K562 (cell line): Measurements from ENCODE around the gene ASB13. TPM values are rescaled to one million over a fixed set of nuclear protein-coding genes. Genes with fewer than 3 reads are reported as not detected.

Experiments used
- ARID1B ChIP-seq: fragments of 450-650 bp; IDR thresholded peaks from 2 replicates; pipeline ENCODE4 v1.6.1; 2016; ENCODE audit warnings: antibody characterized with exemption, mild to moderate bottlenecking, inconsistent platforms
- CBX1 ChIP-seq: sonication (generic); IDR thresholded peaks from 2 replicates; pipeline ENCODE4 v1.6.1; 2016; ENCODE audit warnings: antibody characterized with exemption, low read depth, mild to moderate bottlenecking
- EGR1 ChIP-seq: fragments of 450-650 bp; conservative IDR thresholded peaks from 2 replicates; pipeline ENCODE4 v1.6.1; 2017; ENCODE audit warnings: mild to moderate bottlenecking
- FOXM1 ChIP-seq, 2 experiments: fragments of 450-650 bp in 1 of 2; sonication (generic) in 1 of 2; formaldehyde crosslinking in 1 of 2; IDR thresholded peaks; 2 replicates each; pipeline versions ENCODE4 v1.6.1 to v1.9.0; 2017 to 2022; ENCODE audit warnings: low read depth in 2 of 2, mild to moderate bottlenecking in 2 of 2, missing genetic modification reagents in 1 of 2, moderate library complexity in 1 of 2
- HDAC6 ChIP-seq: IDR thresholded peaks from 2 replicates; pipeline ENCODE4 v1.6.1; 2012; ENCODE audit warnings: low read depth, mild to moderate bottlenecking, control low read depth, inconsistent platforms, low read length, moderate library complexity
- NFE2 ChIP-seq: IDR thresholded peaks from 2 replicates; pipeline ENCODE4 v1.6.1; 2014; ENCODE audit warnings: antibody characterized with exemption, low read depth
- PRMT5 ChIP-seq: sonication (generic); formaldehyde crosslinking; IDR thresholded peaks from 2 replicates; pipeline ENCODE4 v1.5.0; 2020; ENCODE audit warnings: missing genetic modification reagents
- TCF7L2 ChIP-seq: fragments of 150-350 bp; IDR thresholded peaks from 2 replicates; pipeline ENCODE4 v1.6.1; 2016; ENCODE audit warnings: low read depth, mild to moderate bottlenecking, low read length, moderate library complexity
- polyA plus RNA-seq, 8 experiments: library from polyadenylated mRNA; depleted of rRNA in 4 of 8; stranded (reverse) in 5 of 8; unstranded in 3 of 8; fragments of >200 nt; fragmentation: Nextera tagmentation in 2 of 8; fragmentation: Illumina TruSeq in 1 of 8; extraction: Ambion mirVana in 2 of 8; extraction: Trizol in 1 of 8; gene quantifications; 2 replicates each; pipeline versions ENCODE4 v1.2.1 to v1.2.3, GENCODE V29; 2011 to 2014; ENCODE audit warnings: inconsistent platforms in 1 of 8, missing spikeins in 1 of 8
- total RNA-seq, 7 experiments: library from RNA; depleted of rRNA in 6 of 7; stranded (reverse); fragments of >200 nt in 6 of 7; fragmentation: Illumina TruSeq in 2 of 7; extraction: Trizol in 2 of 7; gene quantifications; 2 replicates each; pipeline versions ENCODE4 v1.2.1 to v1.2.3, GENCODE V29; 2011 to 2021; ENCODE audit warnings: low replicate concordance in 1 of 7
- TF ChIP-seq, protein P1 (sequence below): fragments of 450-650 bp; formaldehyde crosslinking; IDR thresholded peaks from 2 replicates; pipeline ENCODE4 v1.4.0; 2022; ENCODE audit warnings: missing genetic modification characterization
- TF ChIP-seq, protein P2 (sequence below), 2 experiments: fragments of 450-650 bp in 1 of 2; sonication (generic) in 1 of 2; formaldehyde crosslinking in 1 of 2; IDR thresholded peaks; 2 replicates each; pipeline versions ENCODE4 v1.7.1 to v1.9.0; 2016 to 2022; ENCODE audit warnings: inconsistent platforms in 1 of 2, mild to moderate bottlenecking in 1 of 2, missing genetic modification reagents in 1 of 2
- TF ChIP-seq, protein P3 (sequence below): fragments of 450-650 bp; formaldehyde crosslinking; conservative IDR thresholded peaks from 2 replicates; pipeline ENCODE4 v1.4.0; 2022; ENCODE audit warnings: mild to moderate bottlenecking, missing genetic modification characterization
- TF ChIP-seq, protein P4 (sequence below), 2 experiments: fragments of 450-650 bp in 1 of 2; sonication (generic) in 1 of 2; formaldehyde crosslinking in 1 of 2; IDR thresholded peaks in 1 of 2; conservative IDR thresholded peaks in 1 of 2; 2 replicates each; pipeline versions ENCODE4 v1.6.1 to v1.8.1; 2016 to 2023; ENCODE audit warnings: mild to moderate bottlenecking in 2 of 2, moderate library complexity in 2 of 2, inconsistent platforms in 1 of 2, missing genetic modification reagents in 1 of 2

The ASB13 gene
- total and polyA plus RNA-seq, 9 of the 15 experiments (the other 6 are each of a cell fraction or from before 2014, with no cell fraction given): 5.2 to 28.8 (median 16.9) TPM

DNA sequence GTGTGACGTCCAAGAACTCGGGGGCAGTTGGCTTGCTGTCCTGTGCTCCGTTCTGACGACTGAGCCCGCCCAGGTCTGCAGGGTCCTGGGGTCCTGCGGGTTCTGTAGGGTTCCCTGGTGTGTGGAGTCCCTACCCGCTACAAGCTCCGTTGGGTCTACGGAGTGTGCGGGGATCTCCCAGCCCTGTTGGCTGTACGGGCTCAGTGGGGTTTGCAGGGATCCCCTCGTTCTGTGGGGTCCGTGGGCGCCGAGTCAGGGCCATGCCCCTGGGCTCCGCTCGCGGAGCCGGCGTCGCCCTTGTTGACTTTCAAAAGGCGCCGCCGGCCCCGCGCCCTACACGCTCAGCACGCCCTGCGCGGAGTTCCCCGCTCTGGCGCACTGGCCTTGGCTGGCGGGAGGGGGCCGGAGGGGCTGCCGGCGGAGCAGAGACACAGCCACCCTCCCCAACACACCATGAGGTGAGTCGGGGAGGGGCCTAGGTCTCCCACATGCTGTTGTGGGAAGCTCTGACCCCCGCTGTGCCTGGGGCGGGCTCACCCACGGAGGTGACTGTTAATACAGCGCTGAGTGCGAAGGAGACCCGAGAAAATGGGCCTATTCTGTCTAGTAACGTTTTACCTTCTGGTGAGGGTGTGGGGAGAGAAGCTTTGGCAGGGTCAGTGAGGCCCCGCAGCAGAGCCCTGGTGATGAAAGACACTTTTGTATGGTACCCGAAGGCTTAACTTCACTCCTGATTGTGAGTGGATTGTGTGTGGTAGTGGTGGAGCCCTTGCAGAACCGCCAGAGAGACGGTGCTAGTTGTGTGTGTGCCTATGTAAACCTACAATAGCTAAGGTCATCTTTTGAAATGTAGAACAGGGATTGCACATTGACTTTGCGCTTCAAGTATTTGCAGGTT is 26.3 kb upstream of the ASB13 start (continued):
- peak; percentile 88 for TF ChIP-seq FOXM1 (IDR thresholded peaks at IDR 0.05; ENCODE audit: low read depth)
- TF ChIP-seq FOXM1 (CRISPR knock-in tag; IDR thresholded peaks at IDR 0.05; ENCODE audit: low read depth): peak; percentile 84; the same call in 1 of the 2 replicates
- TF ChIP-seq, protein P1, sequence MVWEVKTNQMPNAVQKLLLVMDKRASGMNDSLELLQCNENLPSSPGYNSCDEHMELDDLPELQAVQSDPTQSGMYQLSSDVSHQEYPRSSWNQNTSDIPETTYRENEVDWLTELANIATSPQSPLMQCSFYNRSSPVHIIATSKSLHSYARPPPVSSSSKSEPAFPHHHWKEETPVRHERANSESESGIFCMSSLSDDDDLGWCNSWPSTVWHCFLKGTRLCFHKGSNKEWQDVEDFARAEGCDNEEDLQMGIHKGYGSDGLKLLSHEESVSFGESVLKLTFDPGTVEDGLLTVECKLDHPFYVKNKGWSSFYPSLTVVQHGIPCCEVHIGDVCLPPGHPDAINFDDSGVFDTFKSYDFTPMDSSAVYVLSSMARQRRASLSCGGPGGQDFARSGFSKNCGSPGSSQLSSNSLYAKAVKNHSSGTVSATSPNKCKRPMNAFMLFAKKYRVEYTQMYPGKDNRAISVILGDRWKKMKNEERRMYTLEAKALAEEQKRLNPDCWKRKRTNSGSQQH: no peak
- no peak for TF ChIP-seq HDAC6
- TF ChIP-seq, protein P2, sequence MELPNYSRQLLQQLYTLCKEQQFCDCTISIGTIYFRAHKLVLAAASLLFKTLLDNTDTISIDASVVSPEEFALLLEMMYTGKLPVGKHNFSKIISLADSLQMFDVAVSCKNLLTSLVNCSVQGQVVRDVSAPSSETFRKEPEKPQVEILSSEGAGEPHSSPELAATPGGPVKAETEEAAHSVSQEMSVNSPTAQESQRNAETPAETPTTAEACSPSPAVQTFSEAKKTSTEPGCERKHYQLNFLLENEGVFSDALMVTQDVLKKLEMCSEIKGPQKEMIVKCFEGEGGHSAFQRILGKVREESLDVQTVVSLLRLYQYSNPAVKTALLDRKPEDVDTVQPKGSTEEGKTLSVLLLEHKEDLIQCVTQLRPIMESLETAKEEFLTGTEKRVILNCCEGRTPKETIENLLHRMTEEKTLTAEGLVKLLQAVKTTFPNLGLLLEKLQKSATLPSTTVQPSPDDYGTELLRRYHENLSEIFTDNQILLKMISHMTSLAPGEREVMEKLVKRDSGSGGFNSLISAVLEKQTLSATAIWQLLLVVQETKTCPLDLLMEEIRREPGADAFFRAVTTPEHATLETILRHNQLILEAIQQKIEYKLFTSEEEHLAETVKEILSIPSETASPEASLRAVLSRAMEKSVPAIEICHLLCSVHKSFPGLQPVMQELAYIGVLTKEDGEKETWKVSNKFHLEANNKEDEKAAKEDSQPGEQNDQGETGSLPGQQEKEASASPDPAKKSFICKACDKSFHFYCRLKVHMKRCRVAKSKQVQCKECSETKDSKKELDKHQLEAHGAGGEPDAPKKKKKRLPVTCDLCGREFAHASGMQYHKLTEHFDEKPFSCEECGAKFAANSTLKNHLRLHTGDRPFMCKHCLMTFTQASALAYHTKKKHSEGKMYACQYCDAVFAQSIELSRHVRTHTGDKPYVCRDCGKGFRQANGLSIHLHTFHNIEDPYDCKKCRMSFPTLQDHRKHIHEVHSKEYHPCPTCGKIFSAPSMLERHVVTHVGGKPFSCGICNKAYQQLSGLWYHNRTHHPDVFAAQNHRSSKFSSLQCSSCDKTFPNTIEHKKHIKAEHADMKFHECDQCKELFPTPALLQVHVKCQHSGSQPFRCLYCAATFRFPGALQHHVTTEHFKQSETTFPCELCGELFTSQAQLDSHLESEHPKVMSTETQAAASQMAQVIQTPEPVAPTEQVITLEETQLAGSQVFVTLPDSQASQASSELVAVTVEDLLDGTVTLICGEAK (IDR thresholded peaks at IDR 0.05): 0 out of 2 replicates have a peak, but pooled peaks have one; percentile 18
- TF ChIP-seq, protein P2 (CRISPR knock-in tag; IDR thresholded peaks at IDR 0.05): no peak
- no peak for TF ChIP-seq PRMT5
- TF ChIP-seq, protein P3, sequence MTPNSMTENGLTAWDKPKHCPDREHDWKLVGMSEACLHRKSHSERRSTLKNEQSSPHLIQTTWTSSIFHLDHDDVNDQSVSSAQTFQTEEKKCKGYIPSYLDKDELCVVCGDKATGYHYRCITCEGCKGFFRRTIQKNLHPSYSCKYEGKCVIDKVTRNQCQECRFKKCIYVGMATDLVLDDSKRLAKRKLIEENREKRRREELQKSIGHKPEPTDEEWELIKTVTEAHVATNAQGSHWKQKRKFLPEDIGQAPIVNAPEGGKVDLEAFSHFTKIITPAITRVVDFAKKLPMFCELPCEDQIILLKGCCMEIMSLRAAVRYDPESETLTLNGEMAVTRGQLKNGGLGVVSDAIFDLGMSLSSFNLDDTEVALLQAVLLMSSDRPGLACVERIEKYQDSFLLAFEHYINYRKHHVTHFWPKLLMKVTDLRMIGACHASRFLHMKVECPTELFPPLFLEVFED (CRISPR knock-in tag): no peak
- TF ChIP-seq NFE2: 0 out of 2 replicates have a peak, but pooled peaks have one; percentile 10
- TF ChIP-seq TCF7L2: no peak
- TF ChIP-seq CBX1: peak; percentile 70
- TF ChIP-seq EGR1: peak; percentile 82
- peak; percentile 12; the same call in 1 of the 2 replicates for TF ChIP-seq ARID1B
- TF ChIP-seq, protein P4, sequence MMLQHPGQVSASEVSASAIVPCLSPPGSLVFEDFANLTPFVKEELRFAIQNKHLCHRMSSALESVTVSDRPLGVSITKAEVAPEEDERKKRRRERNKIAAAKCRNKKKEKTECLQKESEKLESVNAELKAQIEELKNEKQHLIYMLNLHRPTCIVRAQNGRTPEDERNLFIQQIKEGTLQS (IDR thresholded peaks at IDR 0.05): peak; percentile 24; the same call in 1 of the 2 replicates
- TF ChIP-seq, protein P4 (CRISPR knock-in tag; conservative IDR thresholded peaks at IDR 0.05): no peak
